ENCODE measurements around the gene PSMG3.
"Not testable (repeated sequence)": the region's sequence is repeated elsewhere in the genome, so short reads cannot be mapped to it uniquely, and the experiment has no call there.

Gene PSMG3

GRCh38 chr7:1533547-1534329 lies 36.1 kb downstream of the PSMG3 start:
- peak; percentile 67 for DNase-seq (ENCODE audit: low spot score)

- no peak for DNase-seq (ENCODE audit: low spot score)
Measured at GRCh38 chr7:1533255-1533546, 36.6 kb downstream of the PSMG3 start.

- peak; percentile 98 for DNase-seq (ENCODE audit: low spot score)
Measured at GRCh38 chr7:1532456-1533254, 37.2 kb downstream of the PSMG3 start.

- DNase-seq (ENCODE audit: low spot score) = peak; percentile 37
Measured at GRCh38 chr7:1531979-1532455, 37.8 kb downstream of the PSMG3 start.

GRCh38 chr7:1531263-1531978 lies 38.4 kb downstream of the PSMG3 start:
- peak; percentile 37 for DNase-seq (ENCODE audit: low spot score)

GRCh38 chr7:1530946-1531262 lies 38.9 kb downstream of the PSMG3 start:
- no peak for DNase-seq (ENCODE audit: low spot score)

GRCh38 chr7:1529383-1530116 lies 40.3 kb downstream of the PSMG3 start:
- DNase-seq (ENCODE audit: low spot score) = no peak

- DNase-seq (ENCODE audit: low spot score) = no peak
Measured at GRCh38 chr7:1526271-1526754, 43.5 kb downstream of the PSMG3 start.

- no peak for DNase-seq (ENCODE audit: low spot score)
Measured at GRCh38 chr7:1525409-1525808, 44.4 kb downstream of the PSMG3 start.

- no peak for DNase-seq (ENCODE audit: low spot score)
Measured at GRCh38 chr7:1523844-1524243, 46.0 kb downstream of the PSMG3 start.

- no peak for DNase-seq (ENCODE audit: low spot score)
Measured at GRCh38 chr7:1523208-1523607, 46.6 kb downstream of the PSMG3 start.

GRCh38 chr7:1521456-1521855 lies 48.4 kb downstream of the PSMG3 start:
- no peak for DNase-seq (ENCODE audit: low spot score)

- DNase-seq (ENCODE audit: low spot score) = peak; percentile 76
Measured at GRCh38 chr7:1520539-1521234, 49.1 kb downstream of the PSMG3 start.

GRCh38 chr7:1519322-1519922 lies 50.4 kb downstream of the PSMG3 start:
- DNase-seq (ENCODE audit: low spot score) = not testable (repeated sequence)

Measured in LoVo (cell line).